Uterus (tissue), 2 donors: Measurements from ENCODE around the gene NRTN.

Source experiments
- POLR2A ChIP-seq, 2 donors: fragments of 450-650 bp; IDR thresholded peaks; one replicate each; pipeline ENCODE4 v1.6.1; 2016; ENCODE audit warnings: antibody characterized with exemption in 2 of 2, mild to moderate bottlenecking in 1 of 2, moderate library complexity in 1 of 2
- TF ChIP-seq, protein P1 (sequence below), 4 experiments: fragments of 200-600 bp in 2 of 4; fragments of 450-650 bp in 2 of 4; sonication (generic) in 2 of 4; IDR thresholded peaks; one replicate each; pipeline ENCODE4 v1.5.1; 2016 to 2019; ENCODE audit warnings: antibody characterized with exemption in 4 of 4, mild to moderate bottlenecking in 2 of 4, moderate library complexity in 1 of 4

GRCh38 chr19:5785423-5785822 is 19.4 kb upstream of the NRTN start:
- TF ChIP-seq POLR2A (IDR thresholded peaks at IDR 0.05), result no peak
- TF ChIP-seq, protein P1, sequence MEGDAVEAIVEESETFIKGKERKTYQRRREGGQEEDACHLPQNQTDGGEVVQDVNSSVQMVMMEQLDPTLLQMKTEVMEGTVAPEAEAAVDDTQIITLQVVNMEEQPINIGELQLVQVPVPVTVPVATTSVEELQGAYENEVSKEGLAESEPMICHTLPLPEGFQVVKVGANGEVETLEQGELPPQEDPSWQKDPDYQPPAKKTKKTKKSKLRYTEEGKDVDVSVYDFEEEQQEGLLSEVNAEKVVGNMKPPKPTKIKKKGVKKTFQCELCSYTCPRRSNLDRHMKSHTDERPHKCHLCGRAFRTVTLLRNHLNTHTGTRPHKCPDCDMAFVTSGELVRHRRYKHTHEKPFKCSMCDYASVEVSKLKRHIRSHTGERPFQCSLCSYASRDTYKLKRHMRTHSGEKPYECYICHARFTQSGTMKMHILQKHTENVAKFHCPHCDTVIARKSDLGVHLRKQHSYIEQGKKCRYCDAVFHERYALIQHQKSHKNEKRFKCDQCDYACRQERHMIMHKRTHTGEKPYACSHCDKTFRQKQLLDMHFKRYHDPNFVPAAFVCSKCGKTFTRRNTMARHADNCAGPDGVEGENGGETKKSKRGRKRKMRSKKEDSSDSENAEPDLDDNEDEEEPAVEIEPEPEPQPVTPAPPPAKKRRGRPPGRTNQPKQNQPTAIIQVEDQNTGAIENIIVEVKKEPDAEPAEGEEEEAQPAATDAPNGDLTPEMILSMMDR (IDR thresholded peaks at IDR 0.05), result no peak
